GM21423 (cell line): ENCODE results near the gene GMNN.
A peak's percentile ranks its signal among the peaks of the same experiment; 100 is the strongest.
"Not testable (repeated sequence)": the region's sequence is repeated elsewhere in the genome, so short reads cannot be mapped to it uniquely, and the experiment has no call there.

Source experiments
- ATAC-seq: cut with Tn5 transposase; IDR thresholded peaks from one replicate; pipeline ENCODE4 v1.9.1; 2021; ENCODE audit warnings: mild to moderate bottlenecking, moderate library complexity; ENCODE audit not compliant: unreplicated experiment

Gene GMNN

DNA sequence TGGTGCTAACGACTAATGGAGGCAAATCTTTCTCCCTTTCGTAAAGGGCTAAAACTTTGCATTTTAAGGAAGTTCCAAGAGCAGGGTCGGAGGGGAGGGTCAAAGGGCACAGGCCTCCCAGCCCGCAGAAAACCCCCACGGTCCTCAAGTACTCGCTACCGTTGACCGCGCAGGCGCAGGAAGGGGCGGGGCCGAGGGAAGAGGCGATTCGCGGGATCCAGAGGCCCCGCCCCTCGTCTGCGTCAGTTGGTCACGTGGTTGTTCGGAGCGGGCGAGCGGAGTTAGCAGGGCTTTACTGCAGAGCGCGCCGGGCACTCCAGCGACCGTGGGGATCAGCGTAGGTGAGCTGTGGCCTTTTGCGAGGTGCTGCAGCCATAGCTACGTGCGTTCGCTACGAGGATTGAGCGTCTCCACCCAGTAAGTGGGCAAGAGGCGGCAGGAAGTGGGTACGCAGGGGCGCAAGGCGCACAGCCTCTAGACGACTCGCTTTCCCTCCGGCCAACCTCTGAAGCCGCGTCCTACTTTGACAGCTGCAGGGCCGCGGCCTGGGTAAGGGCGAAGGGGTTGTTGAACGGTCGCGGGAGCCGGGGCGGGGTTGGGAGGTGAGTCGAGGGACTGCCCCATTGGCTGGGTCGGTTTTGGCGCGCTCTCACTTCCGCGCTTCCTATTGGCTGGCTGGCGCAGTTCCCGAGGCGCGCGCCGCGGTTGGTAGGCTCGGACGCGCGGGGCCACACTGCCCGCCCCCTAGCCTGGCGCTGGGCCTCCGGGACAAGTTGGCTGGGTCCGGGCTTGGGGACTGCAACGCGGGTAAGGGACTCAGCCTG lies at the start of gene GMNN:
TSS of gene GMNN (plus strand) at position 242 of the 824 bp plus-strand sequence. CDS start 2,310 bp downstream, outside the sequence.
- peak; percentile 91 for ATAC-seq

- ATAC-seq = not testable (repeated sequence)
These were observed 44.1 kb upstream of the GMNN start for GRCh38 chr6:24730653-24731052.

- not testable (repeated sequence) for ATAC-seq
These were observed 43.1 kb upstream of the GMNN start for GRCh38 chr6:24731456-24732134.

DNA sequence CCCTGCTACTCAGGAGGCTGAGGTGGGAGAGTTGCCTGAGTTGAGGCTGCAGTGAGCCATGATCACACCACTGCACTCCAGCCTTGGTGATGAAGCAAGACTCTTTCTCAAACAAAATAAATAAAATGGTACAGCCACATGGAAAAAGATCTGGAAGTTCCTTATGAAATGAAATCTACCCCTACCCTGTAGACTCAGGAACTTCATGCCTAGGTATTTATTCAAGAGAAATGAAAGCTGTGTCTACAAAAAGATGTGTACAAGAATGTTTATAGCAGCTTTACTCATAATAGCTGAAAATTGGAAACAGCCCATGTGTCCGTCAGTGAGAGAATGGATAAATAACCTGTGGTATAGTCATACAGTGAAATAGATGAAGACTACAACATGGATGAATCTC lies 40.6 kb upstream of the GMNN start:
- no peak for ATAC-seq

GRCh38 chr6:24734710-24735109 lies 40.0 kb upstream of the GMNN start:
- not testable (repeated sequence) for ATAC-seq

DNA sequence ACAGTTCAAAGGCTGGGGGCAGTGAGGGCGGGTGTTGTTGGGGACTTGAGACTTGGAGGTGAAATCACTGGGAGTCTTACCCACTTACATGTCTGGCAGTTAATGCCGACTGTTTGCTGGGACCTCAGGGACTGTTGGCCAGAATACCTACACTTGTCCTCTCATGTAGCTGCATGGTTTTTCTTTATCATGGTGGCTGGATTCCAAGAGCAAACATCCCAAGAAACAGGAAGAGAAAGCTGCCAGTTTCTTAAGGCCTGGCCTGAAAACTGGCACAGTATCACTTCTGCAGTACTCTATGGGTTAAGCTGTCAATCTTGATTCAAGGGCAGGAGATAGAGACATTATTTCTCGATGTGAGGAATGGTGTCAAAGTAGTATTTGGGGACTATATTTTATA lies 36.0 kb upstream of the GMNN start:
- ATAC-seq = no peak

DNA sequence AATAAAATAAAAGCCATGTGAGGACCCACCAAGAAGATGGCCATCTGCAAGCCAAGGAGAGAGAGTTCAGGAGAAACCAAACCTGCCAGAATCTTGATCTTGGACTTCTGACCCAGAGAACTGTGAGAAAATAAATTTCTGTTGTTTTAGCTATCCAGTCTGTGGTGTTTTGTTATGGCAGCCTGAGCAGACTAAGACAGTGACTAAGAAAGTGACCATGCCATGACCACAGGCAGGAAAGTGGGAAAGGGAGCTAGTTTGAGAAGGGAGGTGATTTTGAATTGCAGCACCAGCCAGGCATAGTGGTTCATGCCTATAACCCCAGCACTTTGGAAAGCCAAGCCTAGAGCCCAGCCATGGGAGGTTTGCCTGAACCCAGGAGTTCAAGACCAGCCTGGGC lies 33.9 kb upstream of the GMNN start:
- ATAC-seq = no peak

- ATAC-seq = no peak
These were observed 32.5 kb upstream of the GMNN start for GRCh38 chr6:24742216-24742738.

DNA sequence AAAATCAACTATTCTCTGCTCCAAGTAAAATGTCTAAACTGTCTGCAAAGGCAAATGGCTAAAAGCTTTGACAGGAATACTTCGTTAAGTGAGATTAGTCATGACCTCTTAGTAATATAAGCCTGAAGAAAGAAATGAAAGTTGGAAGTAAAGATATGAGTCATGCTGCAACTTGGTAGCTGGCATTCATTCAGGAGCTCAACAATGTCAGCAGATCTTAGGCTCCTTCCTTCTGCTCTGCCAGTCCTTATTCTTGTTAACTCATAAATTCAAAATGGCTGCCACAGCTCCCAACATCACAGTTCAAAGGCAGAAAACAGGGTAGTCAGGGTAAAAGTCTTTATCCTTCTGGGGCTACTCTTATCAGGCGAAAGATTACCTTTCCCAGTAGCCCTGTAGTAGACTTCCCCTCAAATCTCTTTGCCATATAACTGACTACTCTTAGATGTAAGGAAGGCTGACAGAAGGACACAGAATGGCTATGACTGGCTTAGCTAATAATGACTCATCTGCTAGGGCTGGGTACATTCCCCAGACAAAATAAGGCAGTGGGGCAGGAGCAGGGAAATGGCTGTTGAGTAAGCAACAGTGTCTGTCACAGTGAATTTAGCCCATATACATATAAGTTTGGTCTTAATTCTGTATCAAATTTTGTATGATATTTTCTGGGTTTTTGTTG lies 31.3 kb upstream of the GMNN start:
- peak; percentile 82 for ATAC-seq

DNA sequence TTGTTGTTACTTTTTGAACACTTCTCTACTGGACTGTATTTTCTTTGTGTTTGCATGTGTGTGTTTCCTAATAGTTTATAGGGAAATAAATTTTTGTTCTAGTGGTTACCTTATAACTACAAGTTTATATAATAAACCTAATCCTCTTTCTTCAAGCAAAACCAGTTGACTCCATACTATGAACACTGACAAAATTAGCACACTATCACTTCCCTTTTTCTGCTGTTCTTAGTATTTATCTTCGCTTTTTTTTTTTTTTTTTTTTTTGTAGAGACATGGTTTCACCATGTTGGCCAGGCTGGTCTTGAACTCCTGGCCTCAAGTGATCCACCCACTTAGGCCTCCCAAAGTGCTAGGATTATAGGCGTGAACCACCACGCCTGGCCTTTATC lies 30.8 kb upstream of the GMNN start:
- ATAC-seq = peak; percentile 38

DNA sequence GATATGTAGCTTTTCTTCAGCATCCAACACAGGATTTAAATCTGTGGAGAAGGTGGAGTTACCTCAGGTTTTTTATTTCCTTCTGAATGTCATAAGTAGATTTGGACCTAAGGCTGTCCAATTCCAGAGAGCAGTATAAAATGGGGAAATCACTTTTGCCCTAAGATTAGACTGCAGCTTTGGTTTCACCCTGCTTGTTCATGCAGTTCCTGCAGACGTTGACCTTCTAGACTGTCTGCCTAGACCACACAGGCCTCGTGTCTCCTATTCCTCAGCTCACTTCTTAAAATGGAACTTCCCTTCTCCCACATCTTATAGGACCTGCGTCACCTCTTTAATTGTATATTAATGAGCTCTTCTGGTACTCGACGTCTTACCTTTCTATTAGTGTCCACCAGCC lies 29.8 kb upstream of the GMNN start:
- no peak for ATAC-seq

GRCh38 chr6:24749297-24749696 lies 25.4 kb upstream of the GMNN start:
- no peak for ATAC-seq

DNA sequence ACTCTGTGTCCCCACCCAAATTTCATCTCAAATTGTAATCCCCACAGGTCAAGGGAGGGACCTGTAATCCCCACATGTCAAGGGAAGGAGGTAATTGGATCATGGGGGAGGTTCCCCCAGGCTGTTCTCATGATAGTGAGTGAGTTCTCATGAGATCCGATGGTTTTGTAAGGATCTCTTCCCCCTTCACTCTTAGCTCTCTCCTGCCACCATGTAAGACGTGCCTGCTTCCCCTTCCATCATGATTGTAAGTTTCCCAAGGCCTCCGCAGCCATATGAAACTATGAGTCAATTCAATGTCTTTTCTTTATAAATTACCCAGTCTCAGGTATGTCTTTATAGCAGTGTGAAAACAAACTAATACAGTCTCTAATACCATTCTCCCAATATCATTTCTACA lies 23.9 kb upstream of the GMNN start:
- ATAC-seq = not testable (repeated sequence)

DNA sequence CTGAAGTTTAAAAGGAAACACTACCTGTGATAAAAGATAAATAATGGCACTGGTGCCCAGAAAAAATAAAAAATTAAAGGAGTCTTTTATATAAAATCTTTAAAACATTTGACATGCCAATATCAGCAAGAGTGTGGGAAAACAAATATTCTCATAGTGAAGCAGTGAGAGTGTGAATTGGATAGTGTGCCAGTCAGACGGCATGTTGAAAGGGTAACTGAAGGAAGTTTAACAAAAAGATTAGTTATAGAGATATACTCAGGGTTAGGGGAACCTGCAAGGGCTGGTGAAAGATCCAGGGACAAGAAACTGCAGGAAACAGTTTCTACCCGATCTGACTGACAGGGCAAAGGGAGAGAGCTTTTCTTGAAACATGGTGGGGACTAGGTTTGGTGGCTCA lies 22.2 kb upstream of the GMNN start:
- ATAC-seq = no peak

DNA sequence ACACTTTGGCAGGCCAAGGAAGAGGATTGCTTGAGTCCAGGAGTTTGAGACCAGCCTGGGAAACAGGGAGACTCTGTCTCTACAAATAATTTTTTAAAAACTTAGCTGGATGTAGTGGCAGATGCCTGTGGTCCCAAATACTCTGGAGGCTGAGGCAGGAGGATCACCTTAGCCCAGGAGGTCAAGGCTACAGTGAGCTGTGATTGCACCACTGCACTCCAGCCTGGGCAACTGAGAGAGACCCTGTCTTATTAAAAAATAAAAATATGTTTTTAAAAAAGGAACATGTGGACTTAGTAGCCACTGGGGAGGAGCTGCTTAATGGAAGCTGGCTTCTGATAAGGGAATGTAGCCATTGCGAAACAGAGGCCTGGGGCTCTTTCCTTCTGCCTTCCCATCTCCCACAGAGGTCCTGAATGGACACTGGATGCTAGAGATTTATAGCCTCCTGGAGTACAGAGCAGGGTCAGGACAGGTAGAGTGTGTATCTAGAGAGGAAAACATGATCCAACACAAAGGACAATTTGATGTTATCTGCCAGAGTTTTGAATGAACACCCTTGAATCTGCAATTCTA lies 21.7 kb upstream of the GMNN start:
- ATAC-seq = no peak

- no peak for ATAC-seq
These were observed 21.2 kb upstream of the GMNN start for GRCh38 chr6:24753545-24753944.

GRCh38 chr6:24754378-24754777 lies 20.4 kb upstream of the GMNN start:
- ATAC-seq = not testable (repeated sequence)

- no peak for ATAC-seq
These were observed 19.5 kb upstream of the GMNN start for GRCh38 chr6:24755279-24755678.

GRCh38 chr6:24757611-24758010 lies 17.1 kb upstream of the GMNN start:
- no peak for ATAC-seq

GRCh38 chr6:24759718-24760117 lies 15.0 kb upstream of the GMNN start:
- no peak for ATAC-seq

DNA sequence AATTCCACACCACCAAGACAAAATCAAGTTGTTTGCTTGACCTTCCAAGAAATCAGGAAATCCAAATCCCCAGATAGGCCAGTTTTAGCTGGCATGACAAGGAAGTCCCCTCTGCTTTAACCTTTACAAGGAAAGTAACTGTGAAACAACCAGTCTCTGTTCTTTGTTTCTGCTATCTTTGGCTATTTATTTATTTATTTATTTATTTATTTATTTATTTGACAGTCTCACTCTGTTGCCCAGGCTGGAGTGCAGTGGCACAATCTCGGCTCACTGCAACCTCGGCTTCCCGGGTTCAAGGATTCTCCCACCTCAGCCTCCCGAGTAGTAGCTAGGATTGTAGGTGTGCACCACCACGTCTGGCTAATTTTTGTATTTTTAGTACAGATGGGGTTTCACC lies 14.5 kb upstream of the GMNN start:
- ATAC-seq = no peak
